CD8-positive, alpha-beta memory T cell (primary cell): ENCODE results near the gene GALNT16. TPM values are rescaled to one million over a fixed set of nuclear protein-coding genes. Genes with fewer than 3 reads are reported as not detected.

Source experiments
- CTCF ChIA-PET: fragments of 350-600 bp; sonication (Branson Sonifier 250); formaldehyde crosslinking; loops from one replicate; lab custom pipeline; 2021; ENCODE audit warnings: antibody characterized with exemption; lab: Charles Lee
- POLR2A ChIA-PET: fragments of 350-600 bp; sonication (Branson Sonifier 250); formaldehyde crosslinking; loops from one replicate; lab custom pipeline; 2021; ENCODE audit warnings: antibody characterized with exemption; lab: Charles Lee
- DNase-seq, 5 donors: peaks; one replicate each; pipeline versions ENCODE4 v3.0.0 to v3.0.0-alpha.2; 2020 to 2022; ENCODE audit warnings: mixed read lengths in 1 of 5
- H3K27ac ChIP-seq: one replicate; pipeline ENCODE4 v1.7.0; 2013; ENCODE audit warnings: low read depth, mild to moderate bottlenecking, low read length, moderate library complexity
- H3K27me3 ChIP-seq: 2 replicates; pipeline ENCODE4 v1.7.0; 2013; ENCODE audit warnings: low read length, mild to moderate bottlenecking; ENCODE audit not compliant: insufficient read depth, poor library complexity, severe bottlenecking
- H3K36me3 ChIP-seq: 2 replicates; pipeline ENCODE4 v1.7.0; 2013; ENCODE audit warnings: mild to moderate bottlenecking, low read length, moderate library complexity; ENCODE audit not compliant: insufficient read depth
- H3K4me1 ChIP-seq: 2 replicates; pipeline ENCODE4 v1.7.0; 2013; ENCODE audit warnings: mild to moderate bottlenecking, low read length, moderate library complexity; ENCODE audit not compliant: insufficient read depth
- H3K4me3 ChIP-seq: 2 replicates; pipeline ENCODE4 v1.7.0; 2013; ENCODE audit warnings: mild to moderate bottlenecking, low read length
- H3K9me3 ChIP-seq: 2 replicates; pipeline ENCODE4 v1.7.0; 2013; ENCODE audit warnings: mild to moderate bottlenecking, low read length
- H3K27ac Mint-ChIP-seq, 8 donors: one replicate each; pipeline ENCODE4 v1.8.0; 2020 to 2021; ENCODE audit warnings: mixed read lengths in 8 of 8, mild to moderate bottlenecking in 6 of 8, inconsistent platforms in 3 of 8, moderate library complexity in 3 of 8
- H3K27me3 Mint-ChIP-seq, 2 donors: one replicate each; pipeline ENCODE4 v1.8.0; 2020 to 2021; ENCODE audit warnings: mixed read lengths in 2 of 2, mild to moderate bottlenecking in 1 of 2, moderate library complexity in 1 of 2
- H3K36me3 Mint-ChIP-seq, 3 donors: one replicate each; pipeline ENCODE4 v1.8.0; 2020 to 2021; ENCODE audit warnings: mixed read lengths in 3 of 3, inconsistent platforms in 1 of 3, mild to moderate bottlenecking in 1 of 3
- H3K4me1 Mint-ChIP-seq, 3 donors: one replicate each; pipeline ENCODE4 v1.8.0; 2020 to 2021; ENCODE audit warnings: mixed read lengths in 3 of 3, inconsistent platforms in 1 of 3, mild to moderate bottlenecking in 1 of 3
- H3K4me3 Mint-ChIP-seq, 7 donors: one replicate each; pipeline ENCODE4 v1.8.0; 2020 to 2021; ENCODE audit warnings: mixed read lengths in 7 of 7, mild to moderate bottlenecking in 6 of 7, moderate library complexity in 4 of 7, inconsistent platforms in 2 of 7
- H3K9me3 Mint-ChIP-seq, 5 donors: one replicate each; pipeline ENCODE4 v1.8.0; 2020 to 2022; ENCODE audit warnings: mixed read lengths in 5 of 5, mild to moderate bottlenecking in 3 of 5, moderate library complexity in 2 of 5, inconsistent platforms in 1 of 5
- polyA plus RNA-seq: library from polyadenylated mRNA; unstranded; fragments of 300-500 nt; fragmentation: Illumina TruSeq; gene quantifications from one replicate; pipeline ENCODE4 v1.2.3, GENCODE V29; 2021
- total RNA-seq, 2 experiments: library from RNA; stranded (reverse); gene quantifications; one replicate each; pipeline ENCODE4 v1.2.3, GENCODE V29; 2021

GALNT16 gene
- total and polyA plus RNA-seq, 3 experiments from 2014 or later, result 0.11 TPM; not detected in 2

- Mint-ChIP-seq H3K4me1 (no peaks in the 10 kb centered on the region), H3K4me3 (no peak overlapping the region), H3K27me3 (peaks cover 5 to 11% of the 10 kb centered on the region in 2 donors), H3K27ac (no peak overlapping the region), H3K36me3 (no peaks in the 10 kb centered on the region), H3K9me3 (no peaks in the 10 kb centered on the region)
- ChIA-PET POLR2A (no interaction called here), CTCF (no interaction called here)
- DNase-seq, result no peak
- Histone ChIP-seq H3K36me3 (no peaks in the 10 kb centered on the region), H3K9me3 (no peaks in the 10 kb centered on the region), H3K4me3 (no peak overlapping the region), H3K27ac (no peak overlapping the region), H3K4me1 (no peaks in the 10 kb centered on the region), H3K27me3 (no peaks in the 10 kb centered on the region)
Observed at GRCh38 chr14:69323266-69323998, 63.5 kb downstream of the GALNT16 start.

GRCh38 chr14:69323999-69324282 lies 64.0 kb downstream of the GALNT16 start:
- ChIA-PET CTCF (no interaction called here), POLR2A (no interaction called here)
- Mint-ChIP-seq H3K27ac (no peak overlapping the region), H3K4me3 (no peak overlapping the region), H3K9me3 (no peaks in the 10 kb centered on the region), H3K27me3 (peaks cover 5 to 11% of the 10 kb centered on the region in 2 donors), H3K4me1 (no peaks in the 10 kb centered on the region), H3K36me3 (no peaks in the 10 kb centered on the region)
- no peaks in the 10 kb centered on the region for H3K36me3 ChIP-seq
- no peak overlapping the region for H3K27ac ChIP-seq
- H3K4me1 ChIP-seq, result no peaks in the 10 kb centered on the region
- no peak overlapping the region for H3K4me3 ChIP-seq
- no peak for DNase-seq
- no peaks in the 10 kb centered on the region for H3K27me3 ChIP-seq
- H3K9me3 ChIP-seq, result no peaks in the 10 kb centered on the region

- no peak overlapping the region for H3K27ac Mint-ChIP-seq
- Histone ChIP-seq H3K36me3 (no peaks in the 10 kb centered on the region), H3K4me3 (no peak overlapping the region), H3K27ac (no peak overlapping the region), H3K4me1 (no peaks in the 10 kb centered on the region), H3K9me3 (no peaks in the 10 kb centered on the region), H3K27me3 (no peaks in the 10 kb centered on the region)
- POLR2A ChIA-PET, result no interaction called here
- no peak overlapping the region for H3K4me3 Mint-ChIP-seq
- CTCF ChIA-PET, result no interaction called here
- H3K4me1 Mint-ChIP-seq, result no peaks in the 10 kb centered on the region
- H3K27me3 Mint-ChIP-seq, result peaks cover 5 to 11% of the 10 kb centered on the region in 2 donors
- H3K9me3 Mint-ChIP-seq, result no peaks in the 10 kb centered on the region
- H3K36me3 Mint-ChIP-seq, result no peaks in the 10 kb centered on the region
- DNase-seq, result no peak
Observed at GRCh38 chr14:69324341-69324931, 64.5 kb downstream of the GALNT16 start.

- H3K4me1 Mint-ChIP-seq, result no peaks in the 10 kb centered on the region
- Histone ChIP-seq H3K27ac (no peak overlapping the region), H3K4me3 (no peak overlapping the region), H3K36me3 (no peaks in the 10 kb centered on the region), H3K27me3 (no peaks in the 10 kb centered on the region), H3K4me1 (no peaks in the 10 kb centered on the region), H3K9me3 (no peaks in the 10 kb centered on the region)
- ChIA-PET CTCF (no interaction called here), POLR2A (no interaction called here)
- no peaks in the 10 kb centered on the region for H3K9me3 Mint-ChIP-seq
- DNase-seq, result no peak
- H3K27ac Mint-ChIP-seq, result no peak overlapping the region
- H3K36me3 Mint-ChIP-seq, result no peaks in the 10 kb centered on the region
- no peak overlapping the region for H3K4me3 Mint-ChIP-seq
- H3K27me3 Mint-ChIP-seq, result peaks cover 5 to 11% of the 10 kb centered on the region in 2 donors
Observed at GRCh38 chr14:69325086-69325485, 65.1 kb downstream of the GALNT16 start.

- Mint-ChIP-seq H3K27ac (no peak overlapping the region), H3K36me3 (no peaks in the 10 kb centered on the region), H3K4me3 (no peak overlapping the region), H3K4me1 (no peaks in the 10 kb centered on the region), H3K27me3 (peaks cover 5 to 11% of the 10 kb centered on the region in 2 donors), H3K9me3 (no peaks in the 10 kb centered on the region)
- ChIA-PET CTCF (no interaction called here), POLR2A (no interaction called here)
- H3K4me3 ChIP-seq, result no peak overlapping the region
- no peaks in the 10 kb centered on the region for H3K36me3 ChIP-seq
- no peak overlapping the region for H3K27ac ChIP-seq
- H3K27me3 ChIP-seq, result no peaks in the 10 kb centered on the region
- H3K4me1 ChIP-seq, result no peaks in the 10 kb centered on the region
- no peaks in the 10 kb centered on the region for H3K9me3 ChIP-seq
- DNase-seq, result no peak
Observed at GRCh38 chr14:69325646-69326265, 65.8 kb downstream of the GALNT16 start.

- ChIA-PET CTCF (no interaction called here), POLR2A (no interaction called here)
- H3K36me3 Mint-ChIP-seq, result no peaks in the 10 kb centered on the region
- H3K36me3 ChIP-seq, result no peaks in the 10 kb centered on the region
- H3K27me3 ChIP-seq, result no peaks in the 10 kb centered on the region
- no peak for DNase-seq
- H3K9me3 Mint-ChIP-seq, result no peaks in the 10 kb centered on the region
- H3K4me1 Mint-ChIP-seq, result no peaks in the 10 kb centered on the region
- H3K27me3 Mint-ChIP-seq, result peaks cover 5 to 11% of the 10 kb centered on the region in 2 donors
- no peak overlapping the region for H3K4me3 ChIP-seq
- no peak overlapping the region for H3K27ac Mint-ChIP-seq
- H3K27ac ChIP-seq, result no peak overlapping the region
- no peak overlapping the region for H3K4me3 Mint-ChIP-seq
- no peaks in the 10 kb centered on the region for H3K4me1 ChIP-seq
- H3K9me3 ChIP-seq, result no peaks in the 10 kb centered on the region
Observed at GRCh38 chr14:69326611-69327010, 66.7 kb downstream of the GALNT16 start.

- POLR2A ChIA-PET, result no interaction called here
- no peaks in the 10 kb centered on the region for H3K4me1 Mint-ChIP-seq
- Histone ChIP-seq H3K27me3 (no peaks in the 10 kb centered on the region), H3K36me3 (no peaks in the 10 kb centered on the region), H3K9me3 (no peaks in the 10 kb centered on the region), H3K4me3 (no peak overlapping the region), H3K27ac (no peak overlapping the region), H3K4me1 (no peaks in the 10 kb centered on the region)
- no peak for DNase-seq
- CTCF ChIA-PET, result no interaction called here
- no peak overlapping the region for H3K4me3 Mint-ChIP-seq
- H3K36me3 Mint-ChIP-seq, result no peaks in the 10 kb centered on the region
- peaks cover 5 to 11% of the 10 kb centered on the region in 2 donors for H3K27me3 Mint-ChIP-seq
- no peaks in the 10 kb centered on the region for H3K9me3 Mint-ChIP-seq
- H3K27ac Mint-ChIP-seq, result no peak overlapping the region
Observed at GRCh38 chr14:69327507-69327906, 67.5 kb downstream of the GALNT16 start.

- Histone ChIP-seq H3K4me3 (no peak overlapping the region), H3K9me3 (no peaks in the 10 kb centered on the region), H3K27ac (no peak overlapping the region), H3K27me3 (no peaks in the 10 kb centered on the region), H3K4me1 (no peaks in the 10 kb centered on the region), H3K36me3 (no peaks in the 10 kb centered on the region)
- Mint-ChIP-seq H3K4me1 (no peaks in the 10 kb centered on the region), H3K36me3 (no peaks in the 10 kb centered on the region), H3K27me3 (peaks cover 5 to 11% of the 10 kb centered on the region in 2 donors), H3K4me3 (peak overlapping the region in 1 of 7 donors; percentile 64), H3K27ac (no peak overlapping the region), H3K9me3 (no peaks in the 10 kb centered on the region)
- POLR2A ChIA-PET, result no interaction called here
- CTCF ChIA-PET, result no interaction called here
- DNase-seq, result no peak
Observed at GRCh38 chr14:69328317-69328716, 68.4 kb downstream of the GALNT16 start.
